ENCODE results near the gene CBX7. TPM values are rescaled to one million over a fixed set of nuclear protein-coding genes. Genes with fewer than 3 reads are reported as not detected.

CBX7 gene
- total and polyA plus RNA-seq, 2 experiments from 2014 or later = 2.6 to 11.5 TPM

GRCh38 chr22:39138357-39138997 lies 14.0 kb downstream of the CBX7 start:
- Histone ChIP-seq H3K36me3 (ENCODE audit: insufficient read depth) (no peaks in the 10 kb centered on the region), H3K9me2 (ENCODE audit: insufficient read depth) (no peaks in the 10 kb centered on the region), H3K4me3 (no peak overlapping the region), H3K27me3 (ENCODE audit: insufficient read depth) (no peaks in the 10 kb centered on the region), H3K79me2 (replicated peaks; ENCODE audit: insufficient read depth) (no peaks in the 10 kb centered on the region), H3K4me1 (ENCODE audit: insufficient read depth) (peaks cover 2% of the 10 kb centered on the region), H3F3A (replicated peaks; ENCODE audit: low read depth) (peaks cover 2% of the 10 kb centered on the region; the same call in 1 of the 2 replicates), H4K20me1 (replicated peaks; ENCODE audit: insufficient read depth) (no peaks in the 10 kb centered on the region), H3K27ac (ENCODE audit: low read depth) (no peak overlapping the region), H3K4me2 (no peak overlapping the region), H2AFZ (no peak overlapping the region)
- no peak overlapping the region for H3K4me3 Mint-ChIP-seq
- no peaks in the 10 kb centered on the region for H3K36me3 Mint-ChIP-seq (ENCODE audit: low read depth)
- no peaks in the 10 kb centered on the region for H3K9me3 Mint-ChIP-seq
- DNase-seq (ENCODE audit: low spot score) = peak; percentile 21
- ATAC-seq = no peak
- peaks cover 4% of the 10 kb centered on the region for H3K27me3 Mint-ChIP-seq (ENCODE audit: insufficient read depth, low read depth, poor library complexity)
- H3K4me1 Mint-ChIP-seq = peaks cover 12% of the 10 kb centered on the region
- H3K27ac Mint-ChIP-seq = 0 out of 2 replicates have a peak overlapping the region, but pooled peaks have one; percentile 40
- no peak for TF ChIP-seq ZNF114 (CRISPR knock-in tag; IDR thresholded peaks at IDR 0.05)

GRCh38 chr22:39136317-39136716 lies 16.2 kb downstream of the CBX7 start:
- no peak overlapping the region for H3K4me3 ChIP-seq
- no peaks in the 10 kb centered on the region for H3K27me3 ChIP-seq (ENCODE audit: insufficient read depth)
- Mint-ChIP-seq H3K4me1 (peaks cover 22% of the 10 kb centered on the region), H3K36me3 (ENCODE audit: low read depth) (no peaks in the 10 kb centered on the region), H3K27ac (no peak overlapping the region; the same call in 1 of the 2 replicates), H3K27me3 (ENCODE audit: insufficient read depth, low read depth, poor library complexity) (peaks cover 14% of the 10 kb centered on the region), H3K9me3 (no peaks in the 10 kb centered on the region), H3K4me3 (no peak overlapping the region; the same call in 2 of the 3 replicates)
- H3K27ac ChIP-seq (ENCODE audit: low read depth) = no peak overlapping the region
- no peaks in the 10 kb centered on the region for H3K9me2 ChIP-seq (ENCODE audit: insufficient read depth)
- no peaks in the 10 kb centered on the region for H3K36me3 ChIP-seq (ENCODE audit: insufficient read depth)
- H4K20me1 ChIP-seq (replicated peaks; ENCODE audit: insufficient read depth) = no peaks in the 10 kb centered on the region
- no peak overlapping the region for H2AFZ ChIP-seq
- no peaks in the 10 kb centered on the region for H3F3A ChIP-seq (replicated peaks; ENCODE audit: low read depth)
- H3K4me2 ChIP-seq = no peak overlapping the region
- H3K4me1 ChIP-seq (ENCODE audit: insufficient read depth) = peaks cover 4% of the 10 kb centered on the region; the same call in 1 of the 2 replicates
- DNase-seq (ENCODE audit: low spot score) = no peak
- no peak for ATAC-seq
- no peaks in the 10 kb centered on the region for H3K79me2 ChIP-seq (replicated peaks; ENCODE audit: insufficient read depth)
- TF ChIP-seq NANOG (IDR thresholded peaks at IDR 0.05; ENCODE audit: borderline replicate concordance) = no peak
- no peak for TF ChIP-seq EZH2 (IDR thresholded peaks at IDR 0.05; ENCODE audit: low read depth, unreplicated experiment)
- TF ChIP-seq CREB1 (CRISPR knock-in tag; IDR thresholded peaks at IDR 0.05; ENCODE audit: low read depth) = no peak
- TF ChIP-seq REST (IDR thresholded peaks at IDR 0.05; ENCODE audit: unreplicated experiment) = no peak
- no peak for TF ChIP-seq JUNB (IDR thresholded peaks at IDR 0.05; ENCODE audit: unreplicated experiment)
- no peak for TF ChIP-seq ZNF114 (CRISPR knock-in tag; IDR thresholded peaks at IDR 0.05)
- no peak for TF ChIP-seq POLR2AphosphoS5 (IDR thresholded peaks at IDR 0.05; ENCODE audit: low read depth)
- no peak for TF ChIP-seq ZNF462 (CRISPR knock-in tag; IDR thresholded peaks at IDR 0.05)
- no peak for TF ChIP-seq CTCF (conservative IDR thresholded peaks at IDR 0.05; ENCODE audit: low read depth in 2 of 2)
- TF ChIP-seq ZNF331 (CRISPR knock-in tag; IDR thresholded peaks at IDR 0.05; ENCODE audit: low read depth) = no peak

Data from GM23338 (cell line).